OCI-M2 (cell line): ENCODE measurements around the gene RORC.
A peak's percentile ranks its signal among the peaks of the same experiment; 100 is the strongest.
"Not testable (repeated sequence)": the region's sequence is repeated elsewhere in the genome, so short reads cannot be mapped to it uniquely, and the experiment has no call there.

ENCODE experiments used
- DNase-seq: peaks from one replicate; lab custom pipeline; 2025; ENCODE audit not compliant: unreplicated experiment; lab: John Stamatoyannopoulos, UW

Gene RORC

DNA sequence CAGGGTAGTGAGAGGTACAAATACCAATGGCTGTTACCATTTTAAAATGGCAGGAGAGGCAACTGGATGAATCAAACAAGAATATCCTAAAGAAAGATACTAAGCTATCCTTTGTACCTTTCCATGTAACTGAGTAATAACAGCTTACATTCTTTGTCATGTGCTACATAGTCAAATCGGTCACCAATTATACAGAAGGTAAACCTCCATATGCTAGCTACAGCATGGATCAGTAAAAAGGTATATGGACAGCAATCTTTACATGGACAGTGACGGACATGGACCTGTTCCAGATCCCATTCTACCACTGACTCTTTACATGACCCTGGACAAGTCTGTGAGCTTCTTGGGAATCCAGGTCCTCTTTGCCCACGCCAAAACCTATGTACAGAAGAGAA, 54.9 kb downstream of the RORC start:
- no peak for DNase-seq

DNA sequence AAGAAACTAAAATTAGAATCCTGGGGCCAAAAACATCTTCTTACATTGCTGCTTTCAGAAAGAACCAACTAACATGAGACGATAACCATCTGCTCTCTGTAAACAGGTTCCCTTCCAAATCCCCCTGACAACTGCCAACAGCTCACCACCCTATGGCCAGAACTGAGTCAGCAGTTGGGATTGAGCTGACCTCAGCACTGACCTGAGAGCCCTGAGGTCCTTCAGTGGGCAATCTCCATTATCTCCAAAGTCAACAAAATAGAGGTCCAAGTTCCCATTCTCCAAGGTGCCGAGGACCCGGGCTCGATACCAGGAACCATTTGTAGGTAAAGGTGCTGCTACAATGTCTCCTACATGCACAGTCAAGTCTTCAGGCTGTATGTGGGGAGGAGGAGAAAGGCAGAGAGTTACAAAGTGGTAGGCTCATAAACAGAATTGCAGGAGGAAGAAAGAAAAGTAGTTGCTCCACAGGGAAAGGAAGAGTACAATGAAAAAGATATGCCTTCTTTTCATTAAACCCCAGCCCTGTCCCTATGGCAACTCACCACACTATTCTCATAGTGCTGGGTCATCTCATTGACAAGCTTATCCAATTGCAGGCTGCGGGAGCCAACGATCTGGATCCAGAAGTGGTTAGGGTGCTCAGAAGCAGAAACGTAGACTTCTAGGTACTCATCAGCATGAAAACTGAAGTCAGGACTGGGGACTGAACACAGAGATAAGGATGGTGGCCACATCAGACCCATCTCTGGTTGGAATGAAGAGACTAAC, 55.5 kb downstream of the RORC start:
- no peak for DNase-seq

GRCh38 chr1:151774256-151774922, 57.2 kb downstream of the RORC start:
- peak; percentile 68 for DNase-seq

DNA sequence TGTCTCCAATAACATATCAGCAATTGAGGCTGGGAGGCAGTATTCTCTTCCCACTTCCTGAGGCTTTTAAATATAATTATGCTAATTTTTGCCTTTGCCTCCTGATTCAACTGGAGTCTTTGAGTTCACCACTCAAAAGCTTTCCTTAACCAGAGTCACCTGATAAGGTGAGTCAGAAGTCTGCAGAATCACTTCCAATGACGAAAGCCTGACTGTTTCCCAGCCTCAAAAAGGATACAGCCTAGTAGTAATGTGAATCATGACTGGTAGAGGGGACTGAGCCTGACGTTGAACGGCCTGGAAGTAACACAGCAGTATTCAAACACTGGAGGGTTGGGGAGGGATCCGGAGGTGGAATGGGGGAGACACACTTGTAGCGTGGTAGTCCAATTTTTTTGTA, 57.9 kb downstream of the RORC start:
- no peak for DNase-seq

DNA sequence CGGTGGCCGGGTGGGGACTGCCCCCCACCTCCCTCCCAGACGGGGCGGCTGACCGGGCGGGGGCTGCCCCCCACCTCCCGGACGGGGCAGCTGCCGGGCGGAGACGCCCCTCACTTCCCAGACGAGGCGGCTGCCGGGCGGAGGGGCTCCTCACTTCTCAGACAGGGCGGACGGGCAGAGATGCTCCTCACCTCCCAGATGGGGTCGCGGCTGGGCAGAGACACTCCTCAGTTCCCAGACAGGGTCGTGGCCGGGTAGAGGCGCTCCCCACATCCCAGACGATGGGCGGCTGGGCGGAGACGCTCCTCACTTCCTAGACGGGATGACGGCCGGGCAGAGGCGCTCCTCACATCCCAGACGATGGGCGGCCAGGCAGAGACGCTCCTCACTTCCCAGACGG, 62.3 kb downstream of the RORC start:
- DNase-seq: not testable (repeated sequence)

DNA sequence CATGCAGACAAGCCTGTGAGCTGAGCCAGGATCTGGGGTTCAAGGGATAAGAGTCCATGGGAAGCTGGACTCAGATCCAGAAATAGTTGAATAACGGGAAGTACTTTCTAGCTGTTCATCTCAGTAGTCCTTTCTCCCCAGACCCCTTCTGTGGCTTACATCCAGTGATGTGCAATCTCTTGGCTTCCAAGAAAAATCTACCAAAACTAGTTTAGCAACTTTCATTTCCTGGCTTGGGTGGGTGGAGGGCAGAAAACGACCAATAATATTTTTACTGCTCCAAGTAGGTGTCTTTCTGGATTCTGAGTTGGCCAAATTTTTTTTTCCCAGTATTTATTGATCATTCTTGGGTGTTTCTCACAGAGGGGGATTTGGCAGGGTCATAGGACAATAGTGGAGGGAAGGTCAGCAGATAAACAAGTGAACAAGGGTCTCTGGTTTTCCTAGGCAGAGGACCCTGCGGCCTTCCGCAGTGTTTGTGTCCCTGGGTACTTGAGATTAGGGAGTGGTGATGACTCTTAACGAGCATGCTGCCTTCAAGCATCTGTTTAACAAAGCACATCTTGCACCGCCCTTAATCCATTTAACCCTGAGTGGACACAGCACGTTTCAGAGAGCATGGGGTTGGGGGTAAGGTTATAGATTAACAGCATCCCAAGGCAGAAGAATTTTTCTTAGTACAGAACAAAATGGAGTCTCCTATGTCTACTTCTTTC, 63.1 kb downstream of the RORC start:
- not testable (repeated sequence) for DNase-seq

- no peak for DNase-seq
Measured at GRCh38 chr1:151763990-151764389, 67.6 kb downstream of the RORC start.

- peak; percentile 18 for DNase-seq
Measured at GRCh38 chr1:151762941-151763921, 68.4 kb downstream of the RORC start, which contains the start of gene MRPL9. MRPL9 (minus strand) TSS chr1:151763496; CDS start chr1:151763479, 17 bp downstream.

GRCh38 chr1:151760597-151761385, 70.8 kb downstream of the RORC start:
- no peak for DNase-seq

- DNase-seq: no peak
Measured at GRCh38 chr1:151759241-151759640, 72.4 kb downstream of the RORC start.

- DNase-seq: no peak
Measured at GRCh38 chr1:151756291-151756690, 75.3 kb downstream of the RORC start.
